Limb (tissue), 2 donors: ENCODE results near the gene STARD13.

Source experiments
- DNase-seq, 2 donors: peaks; one replicate each; pipeline ENCODE4 v3.0.0-alpha.2; 2016; ENCODE audit errors: extremely low spot score in 2 of 2

STARD13 gene

GRCh38 chr13:33199289-33199850 is 86.2 kb downstream of the STARD13 start:
- no peak for DNase-seq

DNA sequence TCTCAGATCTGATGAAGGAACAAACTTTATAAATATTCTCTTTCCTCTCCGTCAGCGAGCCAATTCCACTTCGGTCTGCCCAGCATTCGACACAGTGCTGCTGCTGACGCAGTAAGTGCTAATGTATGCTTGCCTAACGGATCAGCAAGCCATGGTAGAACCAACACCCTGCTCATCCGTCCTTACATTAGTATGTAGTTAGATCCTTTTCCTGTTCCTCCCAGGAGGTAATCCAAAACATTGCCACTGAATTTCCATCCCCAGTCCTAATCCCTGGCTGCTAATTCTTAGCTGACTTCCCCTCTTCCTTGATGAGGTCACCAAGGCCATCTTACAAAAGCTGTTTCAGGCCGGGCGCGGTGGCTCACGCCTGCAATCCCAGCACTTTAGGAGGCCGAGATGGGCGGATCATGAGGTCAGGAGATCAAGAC is 88.0 kb downstream of the STARD13 start:
- no peak for DNase-seq

GRCh38 chr13:33196767-33197166 is 88.8 kb downstream of the STARD13 start:
- no peak for DNase-seq

- no peak for DNase-seq
Measured at GRCh38 chr13:33195693-33196464, 89.7 kb downstream of the STARD13 start.

DNA sequence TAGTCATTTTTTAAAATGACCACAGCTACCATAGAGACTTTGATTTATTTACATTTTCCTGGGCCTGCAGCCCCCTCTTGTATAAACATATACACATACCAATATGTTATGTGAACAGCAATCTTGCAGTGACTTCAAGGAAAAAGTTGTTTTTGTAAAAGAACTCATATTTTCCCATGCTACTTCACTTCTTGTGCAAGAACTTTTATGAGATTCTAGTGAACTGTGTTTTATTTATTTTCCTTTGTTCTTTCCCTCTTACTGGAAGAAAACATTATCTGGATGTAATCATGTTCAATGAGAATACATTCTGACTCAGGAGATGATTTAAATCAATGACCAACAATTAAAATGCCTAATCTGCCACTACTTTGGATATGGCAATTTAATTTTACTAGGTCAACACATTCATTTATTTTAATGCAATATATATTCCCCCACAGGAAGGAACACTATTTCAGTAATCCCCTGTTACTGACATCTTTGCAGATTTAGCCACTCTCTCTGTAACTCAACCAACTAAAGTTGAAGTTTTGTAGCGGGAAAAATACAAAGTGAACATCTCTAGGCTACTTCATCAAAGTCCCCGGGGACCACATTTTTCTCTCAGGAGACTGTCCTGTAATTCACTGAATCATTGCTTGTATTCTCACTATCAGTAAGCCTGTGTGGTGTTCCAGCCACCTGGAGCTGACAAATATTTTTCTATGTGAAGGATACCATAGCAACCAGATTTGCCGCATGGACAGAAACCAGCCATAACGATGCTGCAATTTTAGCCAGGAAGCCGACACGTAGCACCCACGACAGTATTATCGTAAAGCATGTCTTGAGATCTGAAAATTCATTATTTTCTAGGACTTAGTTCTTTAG is 90.5 kb downstream of the STARD13 start:
- peak in 1 of 2 donors; percentile 61 for DNase-seq

DNA sequence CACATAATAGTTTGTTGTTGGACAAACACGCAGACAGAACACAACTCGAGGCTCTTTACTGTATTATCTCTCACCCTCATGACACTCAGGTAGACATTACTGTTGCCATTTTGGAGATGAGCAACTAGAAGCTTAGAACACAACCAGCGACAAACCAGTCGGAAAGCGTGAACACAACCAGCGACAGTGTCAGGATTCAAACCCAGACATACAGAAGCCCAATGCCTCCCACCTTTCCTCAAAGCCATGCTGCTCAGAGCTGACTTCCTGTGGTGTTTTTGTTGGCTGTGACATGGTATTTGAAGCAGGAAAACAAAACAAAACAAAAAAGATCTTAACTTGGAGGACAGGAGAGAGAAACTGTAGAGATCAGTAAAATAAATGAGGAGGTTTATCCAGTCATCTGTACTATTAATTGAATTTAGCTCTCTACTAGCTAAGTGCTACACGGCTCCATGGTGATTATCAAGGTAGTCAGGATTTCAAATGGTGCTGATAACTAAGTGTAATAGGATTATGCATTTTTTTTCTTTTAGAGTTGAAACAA is 92.1 kb downstream of the STARD13 start:
- DNase-seq = no peak

DNA sequence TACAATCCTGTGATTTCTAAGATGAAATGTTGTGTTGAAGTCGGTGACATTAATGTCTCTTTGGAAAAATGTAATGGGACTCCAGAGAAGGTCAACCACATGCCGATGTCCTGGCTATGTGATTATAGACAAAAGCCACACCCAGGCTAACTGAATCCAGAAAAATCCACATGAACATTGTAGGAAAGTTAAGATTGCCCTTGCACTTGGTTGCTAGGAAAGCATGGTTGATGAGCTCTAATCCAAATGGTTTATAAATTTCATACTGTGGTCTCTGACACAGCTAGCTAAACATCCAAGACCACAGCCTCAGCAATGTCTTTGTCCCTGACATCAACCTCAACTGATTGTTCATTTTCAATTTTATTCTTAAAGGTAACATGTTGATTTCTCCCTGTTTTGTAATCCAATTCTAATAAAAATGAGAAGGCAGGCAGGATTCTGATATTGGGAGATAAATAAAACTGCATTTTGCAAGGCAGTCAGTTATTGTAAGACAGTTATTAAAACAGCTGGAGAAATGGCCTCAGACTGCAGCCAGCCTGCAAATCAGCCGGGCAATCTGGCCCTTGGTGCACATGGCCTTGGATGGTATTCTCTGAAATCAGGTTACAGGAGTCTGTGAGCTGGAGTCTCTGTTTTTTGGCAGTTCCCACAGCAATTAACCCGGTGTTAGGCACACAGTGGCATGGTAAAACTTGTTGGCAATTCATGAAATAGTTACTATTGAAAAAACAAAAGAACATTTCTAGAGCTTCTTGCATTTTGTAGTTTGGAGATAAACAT is 93.9 kb downstream of the STARD13 start:
- no peak for DNase-seq

GRCh38 chr13:33189470-33189869 is 96.1 kb downstream of the STARD13 start:
- DNase-seq = no peak

DNA sequence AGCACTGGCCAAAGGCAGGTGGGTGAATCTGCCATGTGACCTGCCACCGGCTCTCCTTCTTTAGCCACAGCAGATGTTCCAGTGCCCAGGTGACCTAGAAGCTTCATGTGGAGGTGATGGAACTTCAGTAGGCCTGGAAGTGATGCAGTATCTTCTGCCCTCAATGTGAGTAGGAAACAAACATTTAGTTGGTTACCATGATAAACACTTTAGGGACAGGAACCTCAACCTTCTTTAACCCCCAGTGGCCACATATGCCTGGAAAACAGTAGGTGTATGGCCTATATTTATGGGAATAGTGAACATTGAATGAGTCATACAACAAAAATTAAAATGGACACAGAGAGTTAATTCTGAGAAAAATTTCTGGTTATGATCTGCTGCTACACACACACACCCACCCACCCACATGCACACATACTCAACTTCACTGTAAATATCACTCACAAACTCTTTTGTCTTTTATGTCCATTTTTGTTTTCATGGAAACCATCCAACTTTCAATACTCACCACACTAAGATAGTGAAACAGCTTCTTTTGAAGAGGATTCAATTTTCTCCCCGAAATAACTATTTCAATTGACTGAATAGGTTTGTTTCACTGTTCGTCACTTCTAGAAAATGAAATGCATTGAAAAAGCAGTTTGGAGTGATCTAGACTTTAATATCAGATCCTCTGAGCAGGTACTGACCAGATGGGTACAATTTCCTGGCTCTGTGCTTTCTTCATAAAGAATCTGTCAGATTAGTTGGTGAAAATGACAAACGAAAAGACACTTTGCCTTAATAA is 97.3 kb downstream of the STARD13 start:
- DNase-seq = no peak

DNA sequence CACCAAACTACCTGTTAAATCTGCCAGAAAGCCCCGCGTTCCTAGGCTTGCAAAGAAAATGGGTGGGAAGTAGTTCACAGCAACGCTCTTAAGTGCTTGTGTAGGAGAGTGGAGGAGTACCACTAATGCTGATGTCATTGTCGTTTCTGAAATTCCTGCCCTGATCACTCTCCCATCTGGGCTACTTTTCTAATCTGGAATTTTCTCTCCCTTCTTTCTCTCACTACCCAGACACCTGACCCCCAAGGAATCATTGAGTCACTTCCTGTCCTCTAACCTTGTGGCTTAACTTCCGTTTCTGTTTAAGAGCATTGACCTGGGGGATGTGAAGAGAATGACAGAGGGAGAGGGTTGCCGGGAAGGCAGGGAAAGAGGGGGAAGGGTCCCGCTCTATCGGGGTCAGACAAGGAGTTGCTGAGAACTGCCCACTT is 98.7 kb downstream of the STARD13 start:
- DNase-seq = no peak

- DNase-seq = no peak
Measured at GRCh38 chr13:33185853-33186252, 99.7 kb downstream of the STARD13 start.

- DNase-seq = no peak
Measured at GRCh38 chr13:33184530-33184929, 101.0 kb downstream of the STARD13 start.

DNA sequence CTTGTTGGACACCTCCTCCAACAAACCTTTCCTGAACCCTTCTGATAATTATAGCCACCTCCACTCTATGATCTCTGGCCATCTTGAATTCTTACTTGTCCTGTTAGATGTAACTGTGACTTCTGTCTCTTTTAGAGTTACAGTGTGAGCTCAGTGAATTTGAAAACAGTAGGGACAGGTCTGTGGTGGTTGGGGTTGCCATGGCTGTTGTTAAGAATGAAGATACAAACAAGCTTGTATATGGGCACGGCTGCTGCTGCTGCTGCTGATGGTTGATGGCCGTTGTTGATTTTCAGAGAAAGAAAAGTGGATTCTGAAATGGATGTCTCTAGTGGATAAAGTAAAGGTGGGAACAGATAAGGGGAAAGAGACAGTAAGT is 101.5 kb downstream of the STARD13 start:
- no peak for DNase-seq

- DNase-seq = no peak
Measured at GRCh38 chr13:33183431-33184111, 102.0 kb downstream of the STARD13 start.

DNA sequence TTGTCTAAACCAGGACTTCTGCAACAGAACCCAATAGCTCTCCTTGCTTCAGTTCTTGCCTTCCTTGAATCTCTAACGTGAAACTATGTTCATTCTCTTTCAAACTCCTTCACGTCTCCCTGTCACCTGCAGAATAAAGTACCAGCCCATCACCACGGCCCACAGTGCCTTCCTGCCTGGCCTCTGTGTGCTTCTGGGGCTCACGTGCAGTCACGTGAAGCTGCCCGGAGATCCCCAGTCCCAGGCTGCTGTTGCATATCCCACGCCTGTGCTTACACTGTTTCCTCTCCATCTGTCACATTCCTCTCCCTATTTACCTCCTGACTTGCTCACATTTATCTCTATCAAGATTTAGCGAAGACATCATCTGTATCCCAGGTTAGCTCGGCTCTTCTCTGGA is 102.8 kb downstream of the STARD13 start:
- DNase-seq = no peak

- DNase-seq = no peak
Measured at GRCh38 chr13:33181264-33181663, 104.3 kb downstream of the STARD13 start.

DNA sequence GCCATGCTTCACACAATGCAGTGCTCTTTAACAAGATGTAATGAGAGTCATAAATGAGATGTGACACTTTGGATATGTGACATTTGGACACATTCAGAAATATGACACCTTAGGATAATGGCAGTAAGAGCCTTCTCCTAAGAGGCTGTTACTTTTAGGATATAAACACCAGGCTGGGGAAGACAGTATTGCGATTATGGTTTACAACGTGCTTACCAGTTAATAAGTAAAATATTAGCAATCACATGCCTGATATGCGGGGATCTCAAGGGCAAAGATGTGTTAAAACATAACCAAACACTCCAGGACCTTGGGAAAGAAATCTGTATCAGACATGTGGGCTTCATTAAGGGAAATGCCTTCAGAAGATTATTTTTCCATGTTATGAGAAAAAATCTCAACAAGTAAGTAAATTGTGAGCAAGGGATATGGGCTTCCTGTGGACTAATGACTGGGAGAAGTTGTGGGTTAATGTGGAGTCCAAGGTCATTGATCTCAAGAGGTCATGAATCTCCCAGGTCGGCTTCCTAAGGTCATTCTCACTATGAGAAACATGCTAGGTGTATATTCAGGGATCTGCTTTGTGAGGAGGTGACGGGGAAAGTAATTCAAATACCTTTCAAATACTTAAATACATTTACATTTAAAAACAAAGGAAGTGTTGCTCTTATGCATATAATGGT is 105.3 kb downstream of the STARD13 start:
- no peak for DNase-seq

DNA sequence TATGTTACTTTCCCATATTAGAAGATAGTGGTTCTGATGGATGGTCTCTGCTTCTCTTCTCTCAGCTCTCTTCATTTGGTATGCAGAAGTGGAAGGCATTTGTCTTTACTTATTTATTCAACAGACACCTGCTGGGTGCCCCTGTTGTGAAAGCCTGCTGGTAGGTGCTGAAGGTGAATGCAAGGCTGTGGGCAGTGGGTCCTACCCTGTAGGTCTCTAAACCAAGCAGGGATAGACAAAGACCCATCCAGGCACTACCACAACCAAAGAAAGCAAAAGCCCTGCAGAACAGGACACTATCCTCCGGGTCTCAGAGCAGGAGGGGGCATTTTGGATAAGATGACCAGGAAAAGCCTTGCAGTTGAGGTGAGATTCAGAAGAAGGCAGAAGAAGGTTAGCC is 106.1 kb downstream of the STARD13 start:
- no peak for DNase-seq

DNA sequence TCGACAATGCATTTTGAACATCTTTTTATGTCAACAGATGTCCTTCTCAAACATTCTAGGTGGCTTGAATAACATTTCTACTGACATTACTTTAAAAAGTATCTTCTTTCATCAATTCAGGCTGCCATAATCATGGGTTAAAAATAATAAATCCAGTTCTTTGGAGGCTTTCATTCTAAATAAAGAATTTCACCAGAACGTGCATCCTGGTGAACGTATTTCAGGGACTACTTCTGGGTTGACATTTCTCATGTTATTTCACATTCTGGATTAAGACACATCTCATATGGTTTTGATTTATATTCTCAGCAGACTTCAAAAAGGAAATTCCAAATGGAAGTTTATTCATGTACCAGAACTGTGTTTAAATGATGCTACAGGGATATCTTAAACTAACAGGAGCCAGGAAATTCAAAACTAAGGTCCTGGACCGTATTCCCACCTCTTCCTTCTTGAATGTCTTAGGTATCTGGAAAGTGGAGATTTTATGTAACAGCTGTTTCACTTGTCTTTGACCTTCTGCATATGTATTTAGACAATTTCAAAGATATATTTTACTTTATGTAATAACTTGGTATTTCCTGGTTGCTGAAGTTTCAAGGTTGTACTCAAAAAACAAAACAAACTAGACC is 107.2 kb downstream of the STARD13 start:
- no peak for DNase-seq
